HG02678 (cell line): ENCODE results near the gene SLC32A1.

ENCODE experiments used
- ATAC-seq: cut with Tn5 transposase; IDR thresholded peaks from one replicate; pipeline ENCODE4 v1.9.1; 2021; ENCODE audit warnings: mild to moderate bottlenecking, moderate library complexity; ENCODE audit not compliant: unreplicated experiment

The SLC32A1 gene, protein sequence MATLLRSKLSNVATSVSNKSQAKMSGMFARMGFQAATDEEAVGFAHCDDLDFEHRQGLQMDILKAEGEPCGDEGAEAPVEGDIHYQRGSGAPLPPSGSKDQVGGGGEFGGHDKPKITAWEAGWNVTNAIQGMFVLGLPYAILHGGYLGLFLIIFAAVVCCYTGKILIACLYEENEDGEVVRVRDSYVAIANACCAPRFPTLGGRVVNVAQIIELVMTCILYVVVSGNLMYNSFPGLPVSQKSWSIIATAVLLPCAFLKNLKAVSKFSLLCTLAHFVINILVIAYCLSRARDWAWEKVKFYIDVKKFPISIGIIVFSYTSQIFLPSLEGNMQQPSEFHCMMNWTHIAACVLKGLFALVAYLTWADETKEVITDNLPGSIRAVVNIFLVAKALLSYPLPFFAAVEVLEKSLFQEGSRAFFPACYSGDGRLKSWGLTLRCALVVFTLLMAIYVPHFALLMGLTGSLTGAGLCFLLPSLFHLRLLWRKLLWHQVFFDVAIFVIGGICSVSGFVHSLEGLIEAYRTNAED

GRCh38 chr20:38723848-38724625, at the start of gene SLC32A1:
Gene SLC32A1, plus strand, starts transcription at chr20:38724486. Its CDS starts 239 bp downstream, at chr20:38724725.
- no peak for ATAC-seq

DNA sequence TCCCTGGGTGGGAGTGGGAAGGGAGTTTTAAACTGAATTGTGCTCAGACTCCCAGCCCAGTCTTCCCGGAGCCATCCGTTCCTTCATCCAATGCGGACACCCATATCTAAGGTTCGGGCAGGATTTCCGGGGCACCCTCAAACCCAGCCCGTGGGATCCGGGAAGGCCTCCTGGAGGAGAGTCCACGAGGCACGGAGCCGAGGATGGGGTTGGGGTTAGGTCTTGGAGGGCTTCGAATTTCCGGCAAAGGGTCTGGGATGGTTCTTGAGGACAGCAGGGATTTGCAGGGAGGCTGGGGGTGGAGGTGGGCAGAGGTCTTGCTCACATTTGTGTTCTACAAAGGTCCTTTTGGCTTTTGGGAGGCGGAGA, 49.5 kb upstream of the SLC32A1 start:
- no peak for ATAC-seq

- ATAC-seq = no peak
Measured at GRCh38 chr20:38676576-38676975, 47.7 kb upstream of the SLC32A1 start.

DNA sequence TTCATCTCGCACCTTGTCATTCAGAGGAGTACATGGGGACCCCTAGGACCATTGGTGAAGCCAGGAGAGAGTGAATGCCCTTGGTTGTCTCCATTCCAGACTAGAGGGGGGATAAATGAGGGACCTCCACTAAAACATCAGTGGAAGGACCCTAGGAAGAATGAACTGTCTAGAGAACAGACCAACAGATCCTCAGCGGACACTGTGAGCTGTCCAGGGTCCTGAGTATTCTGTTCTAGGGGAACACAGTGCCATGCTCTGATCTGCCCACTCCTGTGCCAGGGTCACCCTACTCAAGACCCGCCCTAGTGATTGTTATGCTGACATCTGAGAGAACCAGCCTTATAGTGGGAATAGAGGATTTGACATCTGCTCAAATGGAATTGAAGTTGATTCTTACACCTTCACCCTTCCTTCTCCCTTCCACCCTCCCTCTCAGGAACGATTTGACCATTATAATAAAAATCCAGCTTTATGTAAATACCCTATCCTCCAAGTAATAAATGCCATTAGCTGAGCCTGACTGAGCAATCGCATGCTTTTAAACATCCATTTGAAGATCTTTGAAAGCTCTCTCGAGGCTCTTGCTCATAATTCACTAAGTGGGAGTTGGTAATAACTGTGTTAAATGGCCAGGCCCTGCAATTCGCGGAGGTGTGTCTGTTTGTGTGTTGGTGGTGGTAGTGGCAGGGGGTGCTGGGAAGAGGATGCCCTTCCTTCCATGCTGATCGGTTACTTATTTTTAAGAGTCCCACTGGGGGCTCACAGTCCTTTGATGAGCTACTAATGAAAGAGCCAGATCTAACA, 43.6 kb upstream of the SLC32A1 start:
- ATAC-seq = no peak

- no peak for ATAC-seq
Measured at GRCh38 chr20:38685271-38685670, 39.0 kb upstream of the SLC32A1 start.

DNA sequence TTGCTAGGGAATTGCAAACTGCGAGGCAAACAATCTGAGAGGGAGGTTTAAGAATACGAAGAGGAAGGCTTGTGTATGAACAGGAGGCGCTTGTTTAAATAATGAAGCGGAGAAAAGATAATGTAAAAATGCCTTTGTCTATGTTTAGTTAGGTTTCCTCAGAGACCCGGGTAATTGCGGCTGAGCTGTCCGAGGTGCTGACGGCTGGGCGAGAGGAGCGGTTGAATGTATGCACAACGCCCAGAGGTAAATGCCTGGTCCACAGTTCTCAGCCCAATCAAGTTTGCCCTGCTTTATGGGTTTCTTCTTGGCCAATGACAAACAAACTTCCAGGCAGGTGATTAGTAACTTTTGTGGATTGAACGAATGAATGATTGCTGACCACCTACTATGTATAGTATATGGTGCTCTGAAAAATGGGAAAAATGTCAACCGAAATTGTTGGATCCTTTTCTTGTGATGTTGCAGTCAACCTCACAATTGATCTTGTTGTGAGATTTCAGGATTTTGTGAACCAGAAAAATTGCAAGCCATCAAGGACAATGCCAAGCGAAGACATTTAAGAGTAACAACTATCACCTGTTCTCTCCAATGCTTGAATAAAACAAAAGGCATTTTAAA, 38.3 kb upstream of the SLC32A1 start:
- no peak for ATAC-seq

- no peak for ATAC-seq
Measured at GRCh38 chr20:38692436-38693411, 31.6 kb upstream of the SLC32A1 start.

DNA sequence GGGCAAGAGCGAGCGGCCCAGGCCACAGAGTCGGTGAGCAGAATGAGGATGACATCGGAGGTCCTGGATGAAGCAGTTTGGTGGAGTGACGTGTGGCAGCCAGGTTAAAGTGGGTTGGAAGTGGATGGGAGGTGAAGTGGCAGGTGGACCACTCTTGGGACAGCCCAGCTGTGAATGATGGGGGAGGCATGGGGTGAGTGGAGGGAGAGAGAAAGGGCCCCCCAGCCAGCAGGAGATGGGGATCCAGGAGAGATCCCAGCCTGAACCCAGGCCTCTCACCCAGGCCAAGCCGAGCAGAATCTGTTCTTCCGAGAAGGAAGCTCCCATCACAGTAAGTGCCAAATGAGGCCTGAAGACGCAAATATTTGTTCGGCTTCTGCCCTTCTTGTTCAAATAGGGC, 27.0 kb upstream of the SLC32A1 start:
- ATAC-seq = no peak

DNA sequence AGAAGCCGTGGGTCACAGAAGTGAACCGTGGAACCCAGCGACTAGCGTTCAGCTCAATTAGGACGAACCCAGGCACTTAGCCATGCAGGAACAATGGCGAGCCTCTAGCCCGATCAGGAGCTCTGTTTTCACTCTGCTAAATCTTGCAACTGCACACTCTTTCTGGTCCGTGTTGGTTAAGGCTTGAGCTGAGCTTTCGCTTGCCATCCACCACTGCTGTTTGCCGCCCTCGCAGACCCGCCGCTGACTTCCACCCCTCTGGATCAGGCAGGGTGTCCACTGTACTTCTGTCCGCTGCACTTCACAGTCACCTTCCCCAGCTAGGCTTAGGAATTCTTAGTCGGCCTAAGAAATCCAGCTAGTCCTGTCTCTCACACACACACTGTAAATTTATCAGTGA, 25.7 kb upstream of the SLC32A1 start:
- ATAC-seq = no peak

- no peak for ATAC-seq
Measured at GRCh38 chr20:38700141-38700540, 24.1 kb upstream of the SLC32A1 start.

GRCh38 chr20:38700926-38701325, 23.4 kb upstream of the SLC32A1 start:
- no peak for ATAC-seq

GRCh38 chr20:38703526-38703925, 20.8 kb upstream of the SLC32A1 start:
- ATAC-seq = no peak

DNA sequence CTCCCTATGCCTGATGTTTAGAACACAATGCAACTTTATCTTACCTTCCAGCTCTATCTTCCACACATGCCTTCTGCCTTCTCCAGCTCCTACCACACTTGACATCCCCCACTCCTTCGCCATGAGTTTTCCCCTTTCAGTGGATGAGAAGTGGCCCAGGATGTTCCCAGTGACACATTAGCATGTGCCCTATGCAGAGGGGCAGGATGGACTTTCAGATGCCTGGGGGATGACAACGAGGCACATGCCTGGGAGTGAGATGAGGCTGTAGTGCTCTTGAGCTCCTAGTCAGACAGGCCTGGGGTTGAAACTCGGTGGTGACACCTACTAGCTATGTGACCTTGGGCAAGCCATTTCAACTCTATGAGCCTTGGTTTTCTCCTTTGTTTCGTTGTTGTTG, 20.1 kb upstream of the SLC32A1 start:
- ATAC-seq = no peak

GRCh38 chr20:38706509-38706908, 17.8 kb upstream of the SLC32A1 start:
- ATAC-seq = no peak

- no peak for ATAC-seq
Measured at GRCh38 chr20:38714308-38714707, 10.0 kb upstream of the SLC32A1 start.

GRCh38 chr20:38715646-38716045, 8.6 kb upstream of the SLC32A1 start:
- no peak for ATAC-seq

- ATAC-seq = no peak
Measured at GRCh38 chr20:38722683-38723016, 1.6 kb upstream of the SLC32A1 start.

DNA sequence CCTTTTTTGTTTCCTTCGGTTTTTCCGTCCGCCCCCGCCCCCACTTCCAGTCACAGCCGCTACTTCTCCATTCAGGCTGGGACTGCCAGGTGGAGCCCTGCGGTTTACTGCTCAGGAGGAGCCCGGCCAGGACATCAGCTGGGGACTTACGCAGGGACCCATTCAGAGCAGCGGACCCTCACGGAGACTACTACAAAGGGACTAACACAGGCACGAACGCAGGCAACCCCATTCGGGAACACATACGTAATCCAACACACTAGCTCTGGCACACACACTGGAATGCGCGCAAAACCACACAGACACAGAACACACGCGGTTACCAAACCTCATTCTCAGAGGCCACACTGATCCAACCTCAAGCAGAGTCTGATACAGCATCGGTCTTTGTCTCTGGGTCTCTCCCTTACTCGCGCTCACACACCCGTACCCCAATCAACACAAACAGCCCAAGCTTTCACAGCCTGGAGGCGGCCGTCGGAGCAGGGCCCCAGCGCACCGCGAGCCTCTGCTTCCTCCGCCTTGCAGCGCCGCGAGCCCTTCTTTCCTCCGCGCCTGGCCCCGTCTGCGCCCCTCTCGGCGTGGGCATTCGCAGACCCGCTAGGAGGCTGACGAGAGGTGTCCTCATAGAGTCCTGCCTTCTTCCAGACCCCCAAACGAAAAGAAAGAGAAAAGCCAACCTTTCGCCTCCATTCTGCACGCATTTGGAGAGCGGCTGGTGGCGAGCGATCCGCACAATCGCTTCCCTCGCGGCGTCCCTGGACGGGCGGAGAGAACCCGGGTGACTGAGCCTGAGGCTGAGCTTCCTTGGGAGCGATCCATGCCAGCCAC, 1.1 kb upstream of the SLC32A1 start:
- no peak for ATAC-seq

- ATAC-seq = no peak
Measured at GRCh38 chr20:38724626-38725147, 401 bp downstream of the SLC32A1 start.
